Stimulated activated CD4-positive, alpha-beta T cell treated with anti-CD3 and anti-CD28 coated beads, TNF-alpha, amount 100 ng/mL, for 1 hour (primary cell): ENCODE measurements around the gene EFNA4.

ENCODE experiments used
- DNase-seq, 3 donors: peaks; one replicate each; pipeline ENCODE4 v3.0.0-alpha.2; 2020; ENCODE audit warnings: low read depth in 3 of 3, low spot score in 1 of 3

Gene EFNA4

DNA sequence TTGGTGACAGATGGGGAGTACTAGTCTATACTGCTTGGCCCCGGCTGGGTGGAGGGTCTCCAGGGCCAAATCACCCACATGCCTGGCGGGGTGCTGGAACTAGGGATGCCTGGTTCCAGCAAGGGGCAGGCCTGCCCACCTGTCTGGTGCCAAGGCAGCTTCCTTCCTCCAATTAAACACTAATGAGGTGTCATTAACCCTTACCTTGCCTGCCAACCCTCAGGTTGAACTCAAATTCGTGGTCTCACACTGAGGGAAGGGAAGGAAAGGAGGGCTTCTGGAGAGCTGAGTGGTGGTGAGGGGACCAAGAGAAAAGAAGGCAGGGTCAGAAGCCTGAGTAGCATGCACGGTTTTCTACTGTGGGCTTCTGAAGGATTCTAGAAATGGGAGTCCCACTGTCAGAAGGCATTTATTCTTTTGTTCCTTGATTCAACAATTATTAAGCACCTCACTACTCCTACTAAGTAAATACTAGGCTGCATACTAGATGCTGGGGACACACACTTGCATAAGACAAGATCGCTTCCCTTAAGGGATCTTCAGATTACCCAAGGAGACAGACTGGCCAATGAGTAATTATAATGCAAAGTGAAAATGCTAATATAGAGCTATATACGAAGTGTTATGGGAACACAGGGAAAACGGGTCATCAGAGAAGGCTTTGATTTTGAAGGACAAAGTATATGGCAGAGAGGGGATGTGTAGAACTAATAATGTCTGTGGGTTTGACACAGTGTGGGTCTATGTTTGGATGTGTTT lies 9.2 kb downstream of the EFNA4 start:
- no peak for DNase-seq

DNA sequence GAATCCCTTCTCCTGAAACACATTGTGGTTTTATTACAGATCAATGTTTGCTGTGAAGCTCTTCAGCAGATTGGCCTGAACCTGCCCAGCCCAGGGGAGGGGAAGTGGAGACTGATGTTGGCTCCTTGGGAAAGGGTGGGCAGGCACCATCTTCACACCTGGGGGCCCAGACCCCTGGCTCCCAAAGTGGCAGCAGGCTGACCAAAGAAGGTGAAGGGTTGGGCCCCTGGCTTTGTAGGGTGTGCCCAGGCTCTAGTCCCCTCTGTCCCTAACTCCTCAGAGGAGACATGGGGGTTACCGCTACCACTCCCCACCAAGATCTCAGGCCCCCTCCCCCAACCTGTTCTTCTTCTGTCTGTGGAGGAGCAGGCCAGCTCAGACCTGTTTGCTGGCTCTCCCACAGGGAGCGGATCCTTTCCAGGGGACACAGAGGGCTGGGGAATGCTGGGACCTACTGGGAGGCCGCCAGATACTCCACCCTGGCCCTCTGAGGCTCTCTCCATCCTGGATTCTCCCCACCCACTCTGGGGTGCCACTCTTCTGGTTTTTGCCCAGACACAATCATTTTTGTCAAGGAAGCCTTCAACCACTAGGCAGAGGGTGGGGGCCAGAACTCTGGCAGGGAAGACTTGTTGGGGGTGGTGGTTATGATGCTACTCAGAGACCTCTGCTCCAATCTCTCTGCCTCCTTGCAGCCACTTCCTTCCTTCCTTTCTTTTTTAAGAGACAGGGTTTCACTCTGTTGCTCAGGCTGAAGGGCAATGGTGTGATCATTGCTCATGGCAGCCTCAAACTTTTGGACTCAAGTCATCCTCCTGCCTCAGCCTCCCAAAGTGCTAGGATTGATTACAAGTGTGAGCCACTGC lies 10.1 kb downstream of the EFNA4 start:
- DNase-seq, result no peak

DNA sequence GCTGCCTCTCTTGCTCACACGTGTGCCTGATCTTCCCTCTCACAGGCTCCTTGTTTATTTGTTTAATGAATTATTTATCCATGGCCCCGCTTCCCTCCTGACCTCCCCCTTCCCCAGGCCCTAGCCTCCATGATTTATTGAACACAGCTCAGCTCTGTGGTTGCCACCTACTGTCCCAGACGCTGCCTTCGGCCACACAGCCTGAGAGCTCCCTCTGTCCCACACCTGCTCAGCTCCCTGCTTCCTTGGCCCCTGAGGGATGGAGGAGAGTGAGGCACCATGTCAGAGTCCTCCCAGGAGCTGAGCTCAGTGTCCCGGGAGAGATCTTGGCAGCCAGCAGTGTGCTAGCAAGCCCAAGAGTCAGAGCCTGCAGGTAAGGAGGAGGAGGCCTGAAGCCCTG lies 12.0 kb downstream of the EFNA4 start:
- no peak for DNase-seq

DNA sequence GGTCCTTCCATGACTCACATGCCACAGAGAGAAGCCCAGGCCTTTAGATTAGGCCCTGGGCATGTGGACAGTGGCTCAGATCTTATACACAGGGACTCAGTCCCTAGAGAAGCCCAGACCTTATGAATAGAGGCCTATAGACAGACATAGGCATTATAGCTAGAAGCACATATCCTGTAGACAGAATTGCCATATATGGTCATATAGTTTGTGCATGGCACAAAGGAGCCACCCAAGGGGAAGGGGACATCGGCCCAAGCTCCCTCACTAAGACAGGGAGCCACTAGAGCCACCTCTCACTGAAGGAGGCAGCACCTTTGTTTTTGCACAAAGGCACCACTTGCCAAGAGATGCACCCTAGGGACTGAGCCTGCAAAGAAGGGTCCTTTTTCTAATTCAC lies 12.8 kb downstream of the EFNA4 start:
- DNase-seq, result no peak

DNA sequence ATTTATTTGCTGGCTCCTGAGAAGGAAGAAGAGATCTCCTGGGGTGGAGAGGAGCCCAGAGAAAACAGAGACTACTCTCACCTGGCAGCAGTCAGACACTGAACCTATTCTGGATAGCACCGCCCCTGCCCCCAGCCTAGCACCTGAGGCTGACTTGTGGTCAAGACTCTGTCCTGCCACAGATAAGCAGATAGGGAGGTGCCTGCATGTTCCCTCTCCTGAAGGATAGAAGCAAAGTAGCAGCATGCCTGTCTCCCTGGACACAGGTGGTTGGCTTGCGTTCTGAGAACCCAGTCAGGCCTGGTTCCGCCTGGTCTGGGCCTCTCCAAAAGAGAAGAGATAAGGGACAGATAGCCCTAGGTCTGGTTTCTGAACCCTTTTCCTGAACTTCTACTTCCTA lies 13.8 kb downstream of the EFNA4 start:
- DNase-seq, result no peak

DNA sequence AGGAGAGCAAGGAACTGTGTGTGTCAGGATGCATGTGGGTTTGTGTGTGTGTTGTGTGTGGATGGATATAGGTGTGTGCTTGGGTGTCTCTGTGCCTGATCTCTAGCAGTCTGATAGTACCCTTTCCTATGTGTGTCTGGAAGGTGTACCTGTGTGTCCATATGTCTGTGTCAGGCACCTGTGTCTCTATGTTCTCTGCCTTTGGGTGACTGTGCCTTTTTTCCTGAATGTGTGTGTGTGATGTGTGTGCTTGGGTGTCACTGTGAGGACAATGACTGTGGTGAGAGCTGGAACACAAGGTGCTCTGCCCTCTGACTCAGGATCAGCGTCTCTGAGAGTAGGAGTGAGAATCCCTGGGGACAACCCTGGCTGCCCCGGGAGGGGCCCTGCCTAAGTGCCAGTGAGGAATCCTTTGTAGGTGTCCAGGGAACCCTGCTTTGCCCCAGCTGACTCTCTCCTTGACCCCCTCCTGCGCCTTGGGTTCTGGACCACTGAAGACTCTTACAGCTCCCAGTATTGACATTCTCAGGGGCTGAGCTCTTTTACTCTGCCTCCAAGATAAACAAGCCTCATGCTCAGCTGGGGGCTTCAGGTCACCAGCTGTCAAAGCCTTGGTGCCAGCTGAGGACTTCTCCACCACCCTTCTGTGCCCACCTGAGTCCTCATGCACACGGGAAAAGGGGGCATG lies 14.4 kb downstream of the EFNA4 start:
- DNase-seq, result no peak

DNA sequence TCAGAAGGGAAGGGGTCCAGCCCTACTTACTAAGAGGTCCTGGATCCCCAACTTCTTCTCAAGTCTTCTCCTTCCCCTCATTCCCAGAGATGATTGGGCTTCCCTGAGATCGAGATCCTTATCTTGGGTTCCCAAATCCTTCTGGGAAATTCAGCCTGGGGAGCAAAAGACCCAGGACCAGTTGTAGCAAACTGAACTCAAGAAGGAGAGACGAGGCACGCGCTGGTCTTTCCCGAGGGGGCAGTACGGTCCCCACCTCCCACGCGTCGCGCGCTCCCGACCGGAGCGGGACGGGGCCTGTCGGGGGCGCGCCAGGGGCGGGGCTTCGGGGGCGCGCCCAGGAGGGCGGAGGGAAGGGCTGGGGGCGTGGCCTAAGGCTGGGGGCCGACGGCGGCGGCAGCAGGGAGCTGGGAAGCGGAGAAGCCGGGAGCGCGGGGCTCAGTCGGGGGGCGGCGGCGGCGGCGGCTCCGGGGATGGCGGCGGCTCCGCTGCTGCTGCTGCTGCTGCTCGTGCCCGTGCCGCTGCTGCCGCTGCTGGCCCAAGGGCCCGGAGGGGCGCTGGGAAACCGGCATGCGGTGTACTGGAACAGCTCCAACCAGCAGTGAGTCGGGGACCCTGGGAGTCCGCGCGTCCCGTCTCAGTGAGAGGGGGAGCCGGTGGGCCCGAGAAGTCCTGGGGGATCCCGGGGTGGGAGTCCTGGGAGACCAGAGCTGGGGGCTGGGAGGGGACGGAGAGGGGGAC lies 15.1 kb downstream of the EFNA4 start, which contains the start of gene EFNA3:
Gene EFNA3, plus strand, starts transcription at position 369 of the 741 bp plus-strand sequence. Its CDS starts 105 bp downstream, at position 474.
- DNase-seq, result peak in 2 of 3 donors; percentile 43 to 64

DNA sequence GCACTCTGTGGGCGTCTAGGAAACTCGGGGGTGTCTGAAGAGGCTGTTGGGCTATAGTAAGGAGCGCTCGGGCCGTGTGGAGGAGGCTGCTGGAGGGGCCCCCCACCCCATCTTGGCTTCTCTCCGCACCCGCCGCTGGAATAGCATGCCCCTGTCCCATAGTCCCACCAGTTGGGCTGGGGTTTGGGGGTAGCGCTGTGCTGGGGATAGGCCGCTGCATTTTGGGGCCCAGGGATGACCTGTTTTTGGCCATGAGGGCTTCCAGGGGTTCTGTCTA lies 15.6 kb downstream of the EFNA4 start:
- DNase-seq, result no peak

DNA sequence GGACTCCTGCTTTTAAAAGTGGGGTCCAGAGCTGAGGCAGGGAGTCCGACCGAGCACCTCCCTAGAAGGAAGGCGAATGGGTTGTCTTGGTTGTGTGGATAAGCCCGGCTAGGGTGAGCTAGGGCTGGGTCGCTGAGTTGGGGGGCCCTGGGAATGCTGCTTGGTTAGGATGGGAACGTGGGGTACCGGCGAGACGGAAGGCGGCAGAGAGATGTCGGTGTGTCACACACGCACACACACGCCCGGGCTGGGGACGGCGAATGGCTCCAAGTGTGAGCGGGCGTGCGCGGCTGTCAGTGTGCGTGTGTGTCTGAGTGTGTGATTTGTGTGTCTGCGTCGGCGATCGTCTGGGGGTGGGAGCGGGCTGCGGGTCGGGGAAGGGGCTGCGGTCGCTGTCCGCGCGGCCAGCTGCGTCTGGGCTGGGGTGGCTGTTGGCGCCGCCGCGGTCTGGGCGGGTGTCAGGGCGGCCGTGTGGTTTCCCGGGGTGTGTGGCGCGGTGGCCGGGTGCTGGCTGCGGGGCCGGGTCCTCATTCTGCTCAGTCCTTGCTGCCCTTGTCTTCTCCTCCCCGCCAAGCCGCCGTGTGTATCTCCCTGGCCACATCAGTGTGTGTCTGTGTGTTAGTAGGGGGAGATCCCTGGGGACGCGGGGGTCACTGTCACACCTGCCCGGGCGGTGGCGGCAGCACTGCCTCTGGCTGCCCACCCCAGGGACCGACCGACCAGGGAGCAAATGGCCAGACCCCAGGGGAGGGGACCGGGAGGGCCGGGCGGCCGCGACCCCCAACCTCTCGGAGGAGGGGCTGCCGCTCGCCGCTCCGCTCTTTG lies 16.2 kb downstream of the EFNA4 start:
- no peak for DNase-seq

DNA sequence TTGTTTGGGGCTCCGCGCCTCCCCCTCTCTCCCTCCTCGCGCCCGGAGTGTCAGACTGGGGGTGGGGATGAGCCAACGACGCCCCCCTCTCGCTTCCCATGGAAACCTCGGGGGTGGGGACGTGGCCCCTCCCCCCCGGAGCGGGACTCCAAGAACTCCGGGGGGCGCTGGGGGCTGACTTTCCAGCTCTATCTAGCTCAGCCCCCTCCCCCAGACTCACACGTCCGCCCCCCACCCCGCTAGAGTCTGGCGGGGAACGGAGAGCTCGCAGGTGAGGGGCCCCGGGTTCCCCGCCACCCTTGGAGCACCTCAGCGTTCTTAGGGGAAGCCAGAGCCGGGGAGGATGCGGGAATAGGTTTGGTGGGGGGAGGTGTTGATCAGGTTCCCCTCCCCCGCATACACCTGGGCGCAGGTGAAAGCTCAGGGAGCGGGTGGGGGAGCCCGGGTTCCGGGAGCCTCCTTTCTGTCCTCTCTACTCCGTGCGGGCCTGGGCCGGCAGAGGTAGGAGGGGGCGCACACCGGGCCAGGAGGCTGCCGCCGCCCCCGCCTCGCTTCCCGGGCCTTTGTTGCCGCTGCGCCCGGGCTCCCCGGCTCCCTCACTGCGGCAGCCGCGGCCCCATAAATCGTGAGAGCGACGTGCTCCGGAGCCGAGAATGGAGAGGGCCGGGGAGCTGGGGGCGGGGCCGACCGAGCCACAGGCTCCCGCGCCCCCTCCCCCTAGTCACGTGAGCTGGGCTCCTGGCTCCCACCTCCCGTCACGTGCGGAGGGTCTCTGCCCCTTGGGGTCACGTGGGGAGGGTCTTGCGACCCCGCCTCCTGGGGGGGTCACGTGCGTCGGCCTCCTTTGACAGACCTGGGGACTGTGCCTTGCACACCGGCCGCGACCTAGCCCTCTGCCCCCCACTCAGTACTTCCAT lies 17.0 kb downstream of the EFNA4 start:
- DNase-seq, result no peak

DNA sequence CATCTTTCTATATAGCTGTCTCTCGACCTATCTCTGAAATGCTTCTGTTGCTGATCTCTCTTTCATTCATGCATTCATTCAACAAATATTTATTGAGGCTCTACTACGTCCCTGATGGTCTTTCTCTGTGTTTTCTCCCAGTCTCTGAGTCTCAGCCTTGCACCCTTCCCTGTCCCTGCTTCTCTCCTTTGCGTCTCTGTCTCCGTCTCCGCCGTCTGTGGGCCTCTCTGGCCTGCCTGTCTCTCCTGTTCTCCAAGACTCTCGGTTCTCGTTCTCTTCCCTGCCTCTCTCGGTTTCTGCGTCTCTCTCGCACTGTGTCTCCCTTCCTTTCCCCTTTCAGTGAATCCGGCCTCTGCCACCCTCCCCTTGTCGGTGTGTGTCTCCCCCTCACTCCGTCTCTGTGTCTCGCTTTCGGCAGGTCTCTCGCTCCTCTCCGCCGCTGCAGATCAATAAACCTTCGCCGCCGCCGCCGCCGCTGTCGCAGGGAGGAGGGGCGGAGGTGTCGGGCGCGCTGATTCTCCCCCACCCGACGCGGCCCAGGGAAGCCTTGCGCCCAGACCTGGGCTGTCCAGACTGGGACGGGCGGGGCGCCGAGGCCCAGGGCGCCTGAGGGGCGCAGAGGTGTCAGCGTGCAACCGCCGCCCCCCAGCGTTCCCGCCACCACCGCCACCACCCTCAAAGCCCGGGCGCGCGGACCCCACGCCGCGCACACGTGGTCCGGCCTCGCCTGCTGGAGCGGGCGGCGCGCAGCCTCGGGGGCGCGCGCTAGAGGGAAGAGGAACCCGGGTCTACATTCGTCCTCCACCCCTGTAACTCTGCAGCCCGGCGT lies 18.1 kb downstream of the EFNA4 start:
- no peak for DNase-seq

DNA sequence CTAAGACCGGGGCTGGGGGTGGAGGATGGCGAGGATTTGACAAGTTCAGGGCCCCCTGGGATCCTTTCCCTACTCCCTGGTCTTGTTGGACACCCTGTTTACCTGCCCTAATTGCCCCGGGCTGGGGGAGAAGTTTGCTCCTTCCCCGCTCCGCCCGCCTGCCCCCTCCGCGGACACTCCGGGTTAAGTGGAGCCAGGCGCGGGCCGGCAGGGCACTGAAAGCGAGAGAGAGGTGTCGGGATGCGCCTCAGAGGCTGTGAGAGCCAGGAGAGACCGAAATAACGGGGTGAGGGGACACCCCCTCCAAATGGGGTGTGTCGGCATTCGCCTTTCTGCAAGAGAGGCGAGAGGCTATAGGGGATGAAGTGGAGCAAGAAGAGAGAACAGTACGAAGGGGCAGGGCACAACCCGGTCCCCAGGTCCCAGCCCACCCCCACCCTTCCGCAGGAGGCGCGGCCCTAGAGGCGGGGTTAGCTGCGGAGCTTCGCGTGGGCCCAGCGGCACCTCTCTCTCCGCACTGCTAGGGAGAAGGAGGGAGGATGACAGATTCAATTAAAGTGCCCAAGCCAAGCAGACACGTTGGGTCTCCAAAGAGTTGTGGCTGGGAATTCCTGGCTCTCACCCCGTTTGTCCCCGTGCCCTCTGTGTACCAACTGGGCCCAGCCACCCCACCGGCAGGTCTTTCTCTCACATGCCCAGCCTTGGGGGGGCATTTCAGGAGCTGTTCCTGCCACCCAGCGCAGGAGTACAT lies 18.9 kb downstream of the EFNA4 start:
- no peak for DNase-seq

DNA sequence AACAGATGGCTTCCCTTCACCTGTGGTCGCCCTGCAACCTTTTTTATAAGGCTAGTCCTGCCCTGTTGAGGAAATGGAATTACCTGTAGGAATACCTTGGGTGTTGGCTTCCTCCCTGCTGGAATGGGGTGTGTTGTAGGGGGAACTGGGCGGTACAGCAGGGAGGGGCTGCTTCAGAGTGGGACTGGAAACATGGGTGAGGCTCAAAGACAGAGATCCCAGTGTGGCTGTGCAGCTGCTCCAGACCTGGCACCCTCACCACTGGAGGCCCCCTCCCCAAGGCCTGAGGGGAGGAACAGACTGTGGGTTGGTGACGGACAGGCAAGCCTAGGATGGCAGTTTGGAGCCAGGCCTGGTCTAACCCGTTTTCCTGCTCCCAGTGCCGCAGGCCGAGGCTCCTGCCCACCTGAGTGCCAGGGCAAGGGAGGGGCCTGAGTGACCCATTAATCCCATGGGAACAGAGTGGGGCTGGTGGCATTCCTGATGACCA lies 19.6 kb downstream of the EFNA4 start:
- DNase-seq, result no peak

DNA sequence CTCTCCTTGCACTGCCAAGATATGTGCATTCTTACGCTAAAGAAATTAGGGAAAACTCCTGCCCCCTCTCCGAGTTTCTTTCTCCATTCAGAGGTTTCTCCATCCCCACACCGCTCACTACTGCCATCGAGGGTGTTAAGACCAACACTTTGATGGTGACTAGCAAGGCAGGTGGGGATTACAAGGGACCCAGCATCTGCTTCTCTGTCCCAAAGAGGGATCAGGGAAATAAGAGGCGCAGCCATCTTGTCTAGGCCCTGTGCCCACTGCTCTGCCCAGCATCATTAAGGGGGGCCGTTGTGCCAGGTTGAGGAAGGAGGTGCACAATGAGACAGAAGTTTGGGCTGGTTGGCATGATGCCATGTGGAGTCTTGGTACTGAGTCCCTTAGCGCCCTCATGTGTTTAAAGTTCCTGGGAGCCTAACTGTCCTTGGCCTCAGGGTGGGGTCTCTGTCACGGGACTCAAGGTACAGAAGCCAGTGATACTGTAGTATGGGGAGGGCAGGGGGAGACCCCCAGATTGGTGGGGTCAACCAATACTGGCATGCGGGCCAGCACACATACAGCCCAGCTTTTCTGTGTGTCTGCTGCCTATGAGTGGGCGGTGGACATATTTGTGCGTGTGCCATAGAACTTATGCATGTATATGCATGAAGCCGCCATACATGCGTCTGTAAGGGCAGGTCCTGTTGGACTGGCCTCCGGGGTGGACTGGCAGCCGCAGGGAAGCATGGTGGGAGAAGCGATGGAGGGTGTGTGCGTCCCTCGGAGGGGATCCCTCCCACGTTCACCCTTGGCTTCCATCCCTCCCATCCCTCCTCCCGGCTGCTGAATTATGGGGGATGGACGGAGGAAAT lies 20.6 kb downstream of the EFNA4 start:
- DNase-seq, result no peak

DNA sequence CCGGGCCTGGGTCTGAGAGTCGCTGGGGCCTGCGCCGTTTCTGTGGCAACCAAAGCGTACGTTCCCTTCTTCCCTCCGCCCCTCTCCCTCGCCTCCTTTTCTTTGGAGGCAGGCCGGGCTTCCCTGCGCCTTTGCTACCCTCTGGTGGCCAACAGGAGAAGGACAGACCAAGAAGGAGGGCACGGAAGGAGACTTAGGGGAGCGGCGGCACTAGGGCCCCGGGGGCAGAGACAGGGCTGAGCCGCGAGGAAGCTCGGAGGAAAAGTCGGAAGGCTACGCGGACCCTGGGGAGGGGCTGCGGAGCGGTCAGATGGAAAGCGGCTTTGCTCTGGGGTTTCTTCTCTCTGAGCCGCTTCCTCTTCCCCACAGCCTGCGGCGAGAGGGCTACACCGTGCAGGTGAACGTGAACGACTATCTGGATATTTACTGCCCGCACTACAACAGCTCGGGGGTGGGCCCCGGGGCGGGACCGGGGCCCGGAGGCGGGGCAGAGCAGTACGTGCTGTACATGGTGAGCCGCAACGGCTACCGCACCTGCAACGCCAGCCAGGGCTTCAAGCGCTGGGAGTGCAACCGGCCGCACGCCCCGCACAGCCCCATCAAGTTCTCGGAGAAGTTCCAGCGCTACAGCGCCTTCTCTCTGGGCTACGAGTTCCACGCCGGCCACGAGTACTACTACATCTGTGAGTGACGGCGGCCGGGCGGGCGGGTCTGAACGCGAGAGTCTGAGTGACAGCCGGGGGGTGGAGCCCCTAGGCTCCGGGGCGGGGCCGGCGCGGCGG lies 21.4 kb downstream of the EFNA4 start:
- DNase-seq, result peak; percentile 73 to 86 (median 77)
